HepG2 (cell line): Measurements from ENCODE around the gene S100P. TPM values are rescaled to one million over a fixed set of nuclear protein-coding genes. Genes with fewer than 3 reads are reported as not detected.
A peak's percentile ranks its signal among the peaks of the same experiment; 100 is the strongest.

Experiments
- ADNP ChIP-seq: sonication (generic); formaldehyde crosslinking; IDR thresholded peaks from 2 replicates; pipeline ENCODE4 v1.4.0; 2020; ENCODE audit warnings: missing genetic modification reagents
- BCL3 ChIP-seq: sonication (generic); formaldehyde crosslinking; IDR thresholded peaks from 2 replicates; pipeline ENCODE4 v1.5.1; 2020; ENCODE audit warnings: mild to moderate bottlenecking, missing genetic modification reagents, moderate library complexity
- DRAP1 ChIP-seq: IDR thresholded peaks from 2 replicates; pipeline ENCODE4 v1.6.1; 2016; ENCODE audit warnings: missing genetic modification reagents, missing compliant biosample characterization
- ESRRA ChIP-seq: sonication (generic); formaldehyde crosslinking; IDR thresholded peaks from 2 replicates; pipeline ENCODE4 v1.5.1; 2020; ENCODE audit warnings: mild to moderate bottlenecking, low read depth, missing genetic modification reagents
- HMG20B ChIP-seq: conservative IDR thresholded peaks from 2 replicates; pipeline ENCODE4 v1.6.1; 2016; ENCODE audit warnings: missing genetic modification reagents, missing compliant biosample characterization
- IRF2 ChIP-seq: IDR thresholded peaks from 2 replicates; pipeline ENCODE4 v1.6.1; 2018; ENCODE audit warnings: missing genetic modification reagents, missing compliant biosample characterization
- KMT2B ChIP-seq: IDR thresholded peaks from 2 replicates; pipeline ENCODE4 v1.6.1; 2016; ENCODE audit warnings: missing genetic modification reagents, missing compliant biosample characterization
- MAX ChIP-seq: IDR thresholded peaks from 2 replicates; pipeline ENCODE4 v1.6.1; 2012; ENCODE audit warnings: inconsistent platforms
- MED13 ChIP-seq: sonication (generic); formaldehyde crosslinking; IDR thresholded peaks from 2 replicates; pipeline ENCODE4 v1.5.0; 2020; ENCODE audit warnings: missing genetic modification reagents
- NFE2L2 ChIP-seq: fragments of 150-350 bp; IDR thresholded peaks from 2 replicates; pipeline ENCODE4 v1.6.1; 2014; ENCODE audit warnings: low read length
- NR2F2 ChIP-seq: IDR thresholded peaks from 2 replicates; pipeline ENCODE4 v1.6.1; 2012; ENCODE audit warnings: low read depth, inconsistent platforms, borderline replicate concordance
- PAF1 ChIP-seq: IDR thresholded peaks from 2 replicates; pipeline ENCODE4 v1.6.1; 2016; ENCODE audit warnings: missing genetic modification reagents, missing compliant biosample characterization
- PAWR ChIP-seq: sonication (generic); formaldehyde crosslinking; IDR thresholded peaks from 2 replicates; pipeline ENCODE4 v1.4.0; 2020; ENCODE audit warnings: missing genetic modification reagents, mild to moderate bottlenecking, borderline replicate concordance
- PAX8 ChIP-seq: sonication (generic); formaldehyde crosslinking; IDR thresholded peaks from 2 replicates; pipeline ENCODE4 v1.8.0; 2022; ENCODE audit warnings: mild to moderate bottlenecking, missing genetic modification reagents, borderline replicate concordance
- PBX3 ChIP-seq: sonication (generic); formaldehyde crosslinking; IDR thresholded peaks from 2 replicates; pipeline ENCODE4 v1.8.1; 2023; ENCODE audit warnings: missing genetic modification reagents, inconsistent platforms, borderline replicate concordance
- PHF8 ChIP-seq: sonication (generic); formaldehyde crosslinking; IDR thresholded peaks from 2 replicates; pipeline ENCODE4 v1.5.0; 2020; ENCODE audit warnings: missing genetic modification reagents
- PITX1 ChIP-seq: sonication (generic); formaldehyde crosslinking; IDR thresholded peaks from 2 replicates; pipeline ENCODE4 v1.5.1; 2020; ENCODE audit warnings: mild to moderate bottlenecking, missing genetic modification reagents
- PRDM4 ChIP-seq: sonication (generic); formaldehyde crosslinking; IDR thresholded peaks from 2 replicates; pipeline ENCODE4 v1.9.0; 2021; ENCODE audit warnings: missing genetic modification reagents, borderline replicate concordance
- TBX2 ChIP-seq: sonication (generic); formaldehyde crosslinking; IDR thresholded peaks from 2 replicates; pipeline ENCODE4 v1.5.0; 2020; ENCODE audit warnings: missing genetic modification reagents, mild to moderate bottlenecking, borderline replicate concordance
- TRAFD1 ChIP-seq: sonication (generic); formaldehyde crosslinking; IDR thresholded peaks from 2 replicates; pipeline ENCODE4 v1.5.1; 2020; ENCODE audit warnings: missing genetic modification reagents, mild to moderate bottlenecking, borderline replicate concordance
- ZNF101 ChIP-seq: sonication (generic); formaldehyde crosslinking; IDR thresholded peaks from 2 replicates; pipeline ENCODE4 v1.4.0; 2020; ENCODE audit warnings: mild to moderate bottlenecking, low read depth, missing genetic modification reagents, borderline replicate concordance
- ZNF430 ChIP-seq: sonication (generic); formaldehyde crosslinking; IDR thresholded peaks from 2 replicates; pipeline ENCODE4 v1.9.0; 2021; ENCODE audit warnings: mild to moderate bottlenecking, missing genetic modification reagents
- ZNF768 ChIP-seq: sonication (generic); formaldehyde crosslinking; IDR thresholded peaks from 2 replicates; pipeline ENCODE4 v1.4.0; 2020; ENCODE audit warnings: missing genetic modification reagents
- polyA plus RNA-seq, 8 experiments: library from polyadenylated mRNA; depleted of rRNA in 3 of 8; stranded (reverse) in 7 of 8; unstranded in 1 of 8; fragments of >200 nt; fragmentation: Illumina TruSeq in 4 of 8; extraction: Trizol in 4 of 8; gene quantifications; 2 replicates each; pipeline versions ENCODE4 v1.2.1 to v1.2.3, GENCODE V29; 2011 to 2016; ENCODE audit warnings: low read depth in 4 of 8, missing spikeins in 1 of 8, mixed read lengths in 1 of 8; ENCODE audit not compliant: insufficient read depth in 1 of 8
- total RNA-seq, 5 experiments: library from RNA; depleted of rRNA; stranded (reverse); fragments of >200 nt; fragmentation: Illumina TruSeq; extraction: Trizol; gene quantifications; 2 replicates each; pipeline ENCODE4 v1.2.3, GENCODE V29; 2016; ENCODE audit warnings: low read depth in 1 of 5

Gene S100P
- total and polyA plus RNA-seq, 2 of the 13 experiments (the other 11 are each of a cell fraction or from before 2014, with no cell fraction given), result 278 to 1,649 TPM

GRCh38 chr4:6716018-6716911, 22.6 kb downstream of the S100P start, which contains the start of gene BLOC1S4 (continued):
- no peak for TF ChIP-seq BCL3
- TF ChIP-seq MED13 (CRISPR knock-in tag), result no peak
- peak; percentile 75 for TF ChIP-seq MAX
- no peak for TF ChIP-seq NFE2L2
- TF ChIP-seq NR2F2, result no peak
- TF ChIP-seq PAWR (CRISPR knock-in tag), result 0 out of 2 replicates have a peak, but pooled peaks have one; percentile 11
- peak; percentile 17; the same call in 1 of the 2 replicates for TF ChIP-seq ZNF430
- no peak for TF ChIP-seq PITX1
- no peak for TF ChIP-seq PBX3 (CRISPR knock-in tag)
- peak; percentile 61 for TF ChIP-seq DRAP1 (CRISPR knock-in tag)
- TF ChIP-seq KMT2B, result peak; percentile 78
- peak; percentile 81 for TF ChIP-seq TBX2
- TF ChIP-seq HMG20B, result no peak
- TF ChIP-seq PRDM4 (CRISPR knock-in tag), result no peak
- TF ChIP-seq ZNF101 (CRISPR knock-in tag), result no peak
- no peak; the same call in 1 of the 2 replicates for TF ChIP-seq PAX8
- TF ChIP-seq IRF2 (CRISPR knock-in tag), result peak; percentile 73; the same call in 1 of the 2 replicates
- TF ChIP-seq TRAFD1 (CRISPR knock-in tag), result no peak
- no peak for TF ChIP-seq ADNP (CRISPR knock-in tag)
- TF ChIP-seq ZNF768 (CRISPR knock-in tag), result peak; percentile 48; the same call in 1 of the 2 replicates
- peak; percentile 88 for TF ChIP-seq PHF8 (CRISPR knock-in tag)
- TF ChIP-seq PAF1, result no peak
- TF ChIP-seq ESRRA (CRISPR knock-in tag), result no peak
